Testis (tissue), 3 donors: ENCODE measurements around the gene ADGRA1. TPM values are rescaled to one million over a fixed set of nuclear protein-coding genes. Genes with fewer than 3 reads are reported as not detected.

Experiments used
- DNase-seq: peaks from one replicate; pipeline ENCODE4 v3.0.0-alpha.2; 2019
- H3K27ac ChIP-seq, 2 donors: fragments of 200-600 bp; sonication (generic); one replicate each; pipeline ENCODE4 v1.5.1; 2019
- H3K27me3 ChIP-seq: fragments of 200-600 bp; sonication (generic); one replicate; pipeline ENCODE4 v1.5.1; 2019
- H3K36me3 ChIP-seq: fragments of 200-600 bp; sonication (generic); one replicate; pipeline ENCODE4 v1.5.1; 2017; ENCODE audit warnings: low read depth; ENCODE audit errors: missing control alignments
- H3K4me1 ChIP-seq: fragments of 200-600 bp; sonication (generic); one replicate; pipeline ENCODE4 v1.5.1; 2019
- H3K4me3 ChIP-seq, 2 donors: fragments of 200-600 bp; sonication (generic); one replicate each; pipeline ENCODE4 v1.5.1; 2017 to 2019
- H3K9me3 ChIP-seq: fragments of 200-600 bp; sonication (generic); one replicate; pipeline ENCODE4 v1.5.1; 2017
- POLR2A ChIP-seq: fragments of 450-650 bp; IDR thresholded peaks from one replicate; pipeline ENCODE4 v1.6.1; 2017; ENCODE audit warnings: antibody characterized with exemption, mild to moderate bottlenecking, moderate library complexity
- WGBS, 2 donors: methylation state at CpG; one replicate each; pipeline ENCODE4 v1.1.5; 2018; 5-methylcytosine and 5-hydroxymethylcytosine counted together
- intact Hi-C: fragments of 100-400 bp; cut with DNase I; formaldehyde crosslinking; loops from one replicate; pipeline ENCODE4 v1.15.1; 2023; ENCODE audit warnings: low total_unique reads
- polyA plus RNA-seq: library from polyadenylated mRNA; stranded (reverse); fragments of 350-450 nt; fragmentation: Illumina TruSeq; extraction: RNeasy Lipid Tissue Mini Kit (QIAGEN cat#74804); gene quantifications from one replicate; pipeline ENCODE4 v1.2.3, GENCODE V29; 2014; ENCODE audit warnings: low read depth, low replicate concordance; ENCODE audit not compliant: insufficient read depth
- total RNA-seq, 2 donors: library from RNA; depleted of rRNA; stranded (reverse); fragments of >200 nt; gene quantifications; one replicate each; pipeline ENCODE4 v1.2.3, GENCODE V29; 2016
- TF ChIP-seq, protein P1 (sequence below), 3 experiments: fragments of 450-650 bp in 2 of 3; fragments of 200-600 bp in 1 of 3; sonication (generic) in 1 of 3; IDR thresholded peaks; one replicate each; pipeline ENCODE4 v1.5.1; 2016 to 2019; ENCODE audit warnings: antibody characterized with exemption in 3 of 3, mild to moderate bottlenecking in 2 of 3, moderate library complexity in 1 of 3

The ADGRA1 gene
- total and polyA plus RNA-seq, 3 donors from 2014 or later = 0.95 to 1.4 (median 1.1) TPM

DNA sequence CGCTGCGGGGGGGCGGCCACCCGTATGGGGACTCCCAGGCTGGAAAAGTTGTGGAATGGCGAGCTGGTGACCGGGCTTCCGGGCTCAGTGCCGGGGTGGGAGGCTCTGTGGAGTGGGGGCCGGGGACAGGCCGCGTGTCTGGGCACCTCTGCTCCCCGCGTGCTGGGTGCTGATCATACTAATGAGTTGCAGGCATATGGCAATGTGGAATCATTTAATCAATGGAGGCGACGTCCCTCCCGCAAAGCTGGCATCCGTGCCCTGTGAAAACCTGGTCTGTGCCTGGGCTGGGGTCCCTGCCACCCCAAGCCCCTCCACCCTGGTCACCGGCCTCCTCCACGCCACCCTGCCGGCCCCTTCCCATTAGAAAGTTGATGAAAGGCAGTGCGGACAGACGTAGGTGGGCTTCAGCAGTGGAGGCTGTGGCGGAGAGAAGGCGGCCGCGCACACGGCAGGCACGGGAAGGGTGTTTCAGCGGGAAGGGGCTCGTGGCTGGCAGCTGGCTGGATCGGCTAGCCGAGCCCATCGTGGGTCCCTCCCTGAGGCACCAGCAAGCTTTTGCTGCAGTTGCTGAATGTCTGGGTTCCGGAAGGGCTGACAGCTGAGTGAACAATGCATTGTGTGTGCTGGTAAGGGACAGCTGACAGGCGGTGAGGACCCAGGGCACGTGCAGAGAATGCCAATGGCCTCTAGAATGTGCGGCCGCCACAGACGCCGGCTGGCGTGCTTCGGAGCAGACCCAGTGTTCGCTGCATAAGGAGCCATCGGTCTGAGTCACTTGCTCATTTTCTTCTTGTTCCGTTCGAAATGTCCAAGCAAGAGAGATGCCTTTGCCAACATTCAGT, 1.5 kb downstream of the ADGRA1 start:
- TF ChIP-seq, protein P1, sequence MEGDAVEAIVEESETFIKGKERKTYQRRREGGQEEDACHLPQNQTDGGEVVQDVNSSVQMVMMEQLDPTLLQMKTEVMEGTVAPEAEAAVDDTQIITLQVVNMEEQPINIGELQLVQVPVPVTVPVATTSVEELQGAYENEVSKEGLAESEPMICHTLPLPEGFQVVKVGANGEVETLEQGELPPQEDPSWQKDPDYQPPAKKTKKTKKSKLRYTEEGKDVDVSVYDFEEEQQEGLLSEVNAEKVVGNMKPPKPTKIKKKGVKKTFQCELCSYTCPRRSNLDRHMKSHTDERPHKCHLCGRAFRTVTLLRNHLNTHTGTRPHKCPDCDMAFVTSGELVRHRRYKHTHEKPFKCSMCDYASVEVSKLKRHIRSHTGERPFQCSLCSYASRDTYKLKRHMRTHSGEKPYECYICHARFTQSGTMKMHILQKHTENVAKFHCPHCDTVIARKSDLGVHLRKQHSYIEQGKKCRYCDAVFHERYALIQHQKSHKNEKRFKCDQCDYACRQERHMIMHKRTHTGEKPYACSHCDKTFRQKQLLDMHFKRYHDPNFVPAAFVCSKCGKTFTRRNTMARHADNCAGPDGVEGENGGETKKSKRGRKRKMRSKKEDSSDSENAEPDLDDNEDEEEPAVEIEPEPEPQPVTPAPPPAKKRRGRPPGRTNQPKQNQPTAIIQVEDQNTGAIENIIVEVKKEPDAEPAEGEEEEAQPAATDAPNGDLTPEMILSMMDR (IDR thresholded peaks at IDR 0.05) = no peak
- no peak for TF ChIP-seq POLR2A
- intact Hi-C loops = no loop called here
- Histone ChIP-seq H3K36me3 (no peaks in the 10 kb centered on the region), H3K4me3 (peak overlapping the region in 1 of 2 donors; percentile 34), H3K27ac (no peak overlapping the region), H3K4me1 (no peaks in the 10 kb centered on the region), H3K9me3 (no peaks in the 10 kb centered on the region), H3K27me3 (no peaks in the 10 kb centered on the region)
- whole genome bisulfite sequencing, 2 donors = 32 to 44% methylated on average over 23 to 42 of the region's 46 CpGs
- no peak for DNase-seq

DNA sequence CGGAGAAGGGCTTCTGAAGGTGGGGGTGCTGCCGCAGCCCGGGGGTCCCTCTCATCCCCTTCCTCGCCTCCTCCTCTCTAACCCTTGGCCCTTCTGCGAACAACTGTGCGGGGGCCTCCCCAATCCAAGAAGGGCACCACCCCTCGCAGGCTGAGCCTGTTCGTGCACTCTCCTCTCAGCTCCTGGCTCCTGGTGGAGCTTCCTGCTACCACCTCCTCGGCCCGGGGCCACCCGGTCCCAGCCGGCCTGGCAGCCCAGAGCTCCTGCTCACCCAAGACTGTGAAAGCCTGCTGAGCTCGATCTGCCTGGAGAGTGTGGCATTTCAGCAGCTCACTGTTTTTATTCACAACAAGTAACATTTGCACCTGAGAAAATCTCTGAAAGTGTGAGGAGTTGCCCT, 2.4 kb downstream of the ADGRA1 start:
- no peak for DNase-seq
- TF ChIP-seq POLR2A = no peak
- TF ChIP-seq, protein P1 (IDR thresholded peaks at IDR 0.05) = no peak
- 72 to 75% methylated on average over 9 to 13 of the region's 13 CpGs for WGBS, 2 donors
- Histone ChIP-seq H3K4me3 (no peak overlapping the region), H3K36me3 (no peaks in the 10 kb centered on the region), H3K27me3 (no peaks in the 10 kb centered on the region), H3K4me1 (no peaks in the 10 kb centered on the region), H3K27ac (no peak overlapping the region), H3K9me3 (no peaks in the 10 kb centered on the region)
- intact Hi-C loops = no loop called here

DNA sequence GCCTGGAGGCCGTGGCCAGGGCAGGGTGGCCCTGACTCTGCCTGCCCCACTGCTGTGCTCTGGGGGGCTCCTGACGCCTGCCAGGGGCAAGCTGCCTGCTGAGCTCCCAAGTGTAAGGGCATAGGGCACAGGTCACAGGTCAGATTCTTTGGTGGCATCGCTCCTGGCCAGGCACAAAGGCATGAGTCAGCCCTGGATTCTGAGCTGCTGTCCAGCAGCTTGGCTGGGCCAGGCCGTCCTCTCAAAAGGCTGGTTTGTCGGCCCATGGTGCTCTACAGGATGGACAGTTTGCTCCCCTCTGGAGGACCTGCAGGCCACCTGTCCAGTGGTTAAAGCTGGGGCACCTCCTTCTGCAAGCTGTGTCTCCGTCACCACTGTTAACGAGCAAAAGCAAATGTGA, 2.9 kb downstream of the ADGRA1 start:
- no peaks in the 10 kb centered on the region for H3K36me3 ChIP-seq
- 80 to 81% methylated on average over 2 to 6 of the region's 7 CpGs for WGBS, 2 donors
- H3K27ac ChIP-seq = no peak overlapping the region
- TF ChIP-seq POLR2A = no peak
- TF ChIP-seq, protein P1 (IDR thresholded peaks at IDR 0.05) = no peak
- H3K27me3 ChIP-seq = no peaks in the 10 kb centered on the region
- H3K4me3 ChIP-seq = no peak overlapping the region
- intact Hi-C loops = no loop called here
- no peaks in the 10 kb centered on the region for H3K4me1 ChIP-seq
- no peak for DNase-seq
- H3K9me3 ChIP-seq = no peaks in the 10 kb centered on the region

DNA sequence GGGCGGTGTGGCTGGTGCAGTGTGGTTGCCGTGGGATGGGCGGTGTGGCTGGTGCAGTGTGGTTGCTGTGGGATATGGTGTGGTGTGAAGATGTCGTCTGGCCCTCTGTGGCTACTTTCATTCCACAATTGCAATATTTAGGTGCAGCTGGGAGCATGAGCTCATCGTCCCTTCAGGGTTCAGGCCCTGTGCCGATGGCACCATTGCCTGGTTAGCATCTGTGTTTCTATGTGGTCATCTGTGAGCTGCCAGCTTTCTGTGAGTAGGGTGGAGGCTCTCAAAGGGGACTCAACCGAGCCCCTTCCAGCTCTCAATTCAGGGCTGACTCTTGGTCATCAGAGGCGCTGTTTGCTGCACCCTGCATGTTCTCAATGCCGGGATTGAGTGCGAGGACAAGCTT, 3.6 kb downstream of the ADGRA1 start:
- H3K4me3 ChIP-seq = no peak overlapping the region
- DNase-seq = no peak
- WGBS, 2 donors = 89% methylated on average over 10 of the region's 10 CpGs
- H3K9me3 ChIP-seq = no peaks in the 10 kb centered on the region
- no peaks in the 10 kb centered on the region for H3K36me3 ChIP-seq
- TF ChIP-seq, protein P1 (IDR thresholded peaks at IDR 0.05) = no peak
- TF ChIP-seq POLR2A = no peak
- no peaks in the 10 kb centered on the region for H3K27me3 ChIP-seq
- no peak overlapping the region for H3K27ac ChIP-seq
- H3K4me1 ChIP-seq = no peaks in the 10 kb centered on the region
- intact Hi-C loops = no loop called here

DNA sequence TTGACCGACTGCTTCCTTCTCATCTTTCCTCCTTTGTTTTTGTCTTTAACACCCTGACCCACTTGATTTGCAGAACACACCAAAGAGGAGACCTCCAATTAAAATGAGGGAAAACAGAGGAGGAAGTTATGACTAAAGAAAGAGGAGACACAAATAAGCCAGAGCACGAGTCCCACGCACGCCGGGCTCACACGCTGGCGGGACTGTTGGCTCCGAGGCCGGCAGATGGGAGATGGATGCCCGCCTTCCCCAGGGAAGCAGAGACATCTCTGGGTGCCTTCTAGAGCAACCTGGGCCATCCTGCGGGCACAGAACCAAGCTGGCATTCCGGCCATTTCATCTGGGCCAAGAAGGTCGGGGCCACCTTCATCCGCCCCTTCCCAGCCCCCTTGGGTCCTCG, 5.6 kb downstream of the ADGRA1 start:
- no peak overlapping the region for H3K27ac ChIP-seq
- H3K4me1 ChIP-seq = no peaks in the 10 kb centered on the region
- H3K4me3 ChIP-seq = no peak overlapping the region
- H3K36me3 ChIP-seq = no peaks in the 10 kb centered on the region
- H3K27me3 ChIP-seq = no peaks in the 10 kb centered on the region
- intact Hi-C loops = no loop called here
- 89 to 90% methylated on average over 15 of the region's 15 CpGs for WGBS, 2 donors
- no peaks in the 10 kb centered on the region for H3K9me3 ChIP-seq
- TF ChIP-seq, protein P1 (IDR thresholded peaks at IDR 0.05) = no peak
- TF ChIP-seq POLR2A = no peak
- no peak for DNase-seq
